ENCODE data around the gene NEK4. TPM values are rescaled to one million over a fixed set of nuclear protein-coding genes. Genes with fewer than 3 reads are reported as not detected.

The NEK4 gene
- total and polyA plus RNA-seq, 4 donors = 5.8 to 39.9 (median 19.1) TPM

- H3K27me3 ChIP-seq (ENCODE audit: control insufficient read depth in 3 of 3, insufficient read depth in 3 of 3, low read length in 2 of 3) = no peaks in the 10 kb centered on the region
- ATAC-seq (ENCODE audit: insufficient read depth, low FRiP score) (no peak), DNase-seq (no peak)
- H3K4me1 ChIP-seq (ENCODE audit: control insufficient read depth in 5 of 5, insufficient read depth in 5 of 5, low read length in 5 of 5) = peaks cover 0 to 23% (median 16%) of the 10 kb centered on the region in 5 donors
- no peak overlapping the region for H3K27ac ChIP-seq (ENCODE audit: low read depth in 1 of 2, low read length in 1 of 2)
- no peak overlapping the region for H3K4me3 ChIP-seq
- peaks cover 2 to 13% (median 7%) of the 10 kb centered on the region in 4 donors for H3K36me3 ChIP-seq (ENCODE audit: control insufficient read depth in 4 of 4, insufficient read depth in 4 of 4, low read length in 4 of 4)
- 33 to 68% methylated on average over 4 of the region's 4 CpGs for WGBS, 2 donors
- TF ChIP-seq CTCF (IDR thresholded peaks at IDR 0.05; ENCODE audit: control extremely low read depth, extremely low read depth) = no peak
- no peaks in the 10 kb centered on the region for H3K9me3 ChIP-seq (ENCODE audit: control insufficient read depth in 4 of 4, insufficient read depth in 3 of 4, low read length in 3 of 4)
- no peak overlapping the region for H3K9ac ChIP-seq (ENCODE audit: insufficient read depth in 1 of 2, low read length in 2 of 2)
Observed at GRCh38 chr3:52707585-52707984, 63.2 kb downstream of the NEK4 start.

GRCh38 chr3:52705688-52706686 is 64.8 kb downstream of the NEK4 start, which contains the start of the genes GLT8D1 and SPCS1:
GLT8D1 (minus strand) TSS chr3:52705791; CDS start chr3:52700460, 5,331 bp downstream.
SPCS1 (plus strand) TSS chr3:52706106; CDS start chr3:52706247, 141 bp downstream.
- DNase-seq (peak; percentile 85 to 92 (median 87)), ATAC-seq (ENCODE audit: insufficient read depth, low FRiP score) (peak; percentile 94)
- Histone ChIP-seq H3K4me3 (peak within 1 kb of the TSS; percentile 99), H3K4me1 (ENCODE audit: control insufficient read depth in 5 of 5, insufficient read depth in 5 of 5, low read length in 5 of 5) (peaks cover 0 to 23% (median 16%) of the 10 kb centered on the region in 5 donors), H3K27me3 (ENCODE audit: control insufficient read depth in 3 of 3, insufficient read depth in 3 of 3, low read length in 2 of 3) (no peaks in the 10 kb centered on the region), H3K9ac (ENCODE audit: insufficient read depth in 1 of 2, low read length in 2 of 2) (peak within 1 kb of the TSS; percentile 78 to 86), H3K36me3 (ENCODE audit: control insufficient read depth in 4 of 4, insufficient read depth in 4 of 4, low read length in 4 of 4) (peaks cover 2 to 9% (median 5%) of the 10 kb centered on the region in 4 donors), H3K27ac (ENCODE audit: low read depth in 1 of 2, low read length in 1 of 2) (peak within 1 kb of the TSS; percentile 81 to 98), H3K9me3 (ENCODE audit: control insufficient read depth in 4 of 4, insufficient read depth in 3 of 4, low read length in 3 of 4) (no peaks in the 10 kb centered on the region)
- 0% methylated on average over 87 to 94 of the region's 94 CpGs for WGBS, 2 donors
- no peak for TF ChIP-seq CTCF (IDR thresholded peaks at IDR 0.05; ENCODE audit: control extremely low read depth, extremely low read depth)

DNA sequence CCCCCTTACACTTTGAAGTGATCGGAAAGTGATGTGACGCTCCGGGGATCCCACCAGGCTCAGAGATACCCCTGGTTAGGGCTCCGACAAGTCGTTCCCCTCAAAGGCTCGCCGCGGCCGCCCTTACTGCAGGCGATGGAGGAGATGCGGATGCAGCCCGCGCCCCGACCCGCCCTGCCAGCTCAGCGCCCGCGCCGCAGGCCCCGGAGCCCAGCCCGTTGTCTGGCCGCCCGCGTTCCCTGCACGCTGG is 65.4 kb downstream of the NEK4 start:
- 0 to 1% methylated on average over 24 to 25 of the region's 25 CpGs for WGBS, 2 donors
- ATAC-seq (ENCODE audit: insufficient read depth, low FRiP score) (no peak), DNase-seq (no peak)
- H3K27ac ChIP-seq (ENCODE audit: low read depth in 1 of 2, low read length in 1 of 2) = peak overlapping the region; percentile 81 to 98
- H3K9ac ChIP-seq (ENCODE audit: insufficient read depth in 1 of 2, low read length in 2 of 2) = peak overlapping the region; percentile 50 to 86
- TF ChIP-seq CTCF (IDR thresholded peaks at IDR 0.05; ENCODE audit: control extremely low read depth, extremely low read depth) = no peak
- peaks cover 2 to 9% (median 5%) of the 10 kb centered on the region in 4 donors for H3K36me3 ChIP-seq (ENCODE audit: control insufficient read depth in 4 of 4, insufficient read depth in 4 of 4, low read length in 4 of 4)
- no peaks in the 10 kb centered on the region for H3K27me3 ChIP-seq (ENCODE audit: control insufficient read depth in 3 of 3, insufficient read depth in 3 of 3, low read length in 2 of 3)
- peak overlapping the region; percentile 99 for H3K4me3 ChIP-seq
- peaks cover 0 to 23% (median 16%) of the 10 kb centered on the region in 5 donors for H3K4me1 ChIP-seq (ENCODE audit: control insufficient read depth in 5 of 5, insufficient read depth in 5 of 5, low read length in 5 of 5)
- no peaks in the 10 kb centered on the region for H3K9me3 ChIP-seq (ENCODE audit: control insufficient read depth in 4 of 4, insufficient read depth in 3 of 4, low read length in 3 of 4)

All from lung (tissue), 12 donors.